Measurements from ENCODE around the gene LIPI.
"Not testable (repeated sequence)": the region's sequence is repeated elsewhere in the genome, so short reads cannot be mapped to it uniquely, and the experiment has no call there.

Gene LIPI

GRCh38 chr21:14115646-14116045 is 95.1 kb downstream of the LIPI start:
- no peak for DNase-seq

DNA sequence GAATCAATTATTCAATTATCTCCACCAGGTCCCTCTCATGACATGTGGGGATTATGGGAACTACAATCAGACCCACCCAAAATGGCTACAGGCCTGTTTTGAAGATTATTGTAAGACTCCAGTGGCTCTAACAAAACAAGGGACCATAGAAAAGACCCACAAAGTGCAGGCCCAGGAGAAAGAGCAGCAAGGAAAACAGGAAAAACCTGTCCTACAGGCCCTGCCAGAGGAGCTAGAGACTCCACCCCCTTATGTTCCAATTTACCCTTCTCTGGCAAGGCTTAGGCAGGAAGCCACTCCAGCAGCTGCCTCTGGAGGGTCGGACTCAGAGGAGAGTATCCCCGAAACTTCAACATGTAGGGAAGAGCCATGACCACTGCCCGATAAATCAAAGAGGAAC is 96.5 kb downstream of the LIPI start:
- no peak for DNase-seq

GRCh38 chr21:14104564-14104963 is 106.2 kb downstream of the LIPI start:
- not testable (repeated sequence) for DNase-seq

DNA sequence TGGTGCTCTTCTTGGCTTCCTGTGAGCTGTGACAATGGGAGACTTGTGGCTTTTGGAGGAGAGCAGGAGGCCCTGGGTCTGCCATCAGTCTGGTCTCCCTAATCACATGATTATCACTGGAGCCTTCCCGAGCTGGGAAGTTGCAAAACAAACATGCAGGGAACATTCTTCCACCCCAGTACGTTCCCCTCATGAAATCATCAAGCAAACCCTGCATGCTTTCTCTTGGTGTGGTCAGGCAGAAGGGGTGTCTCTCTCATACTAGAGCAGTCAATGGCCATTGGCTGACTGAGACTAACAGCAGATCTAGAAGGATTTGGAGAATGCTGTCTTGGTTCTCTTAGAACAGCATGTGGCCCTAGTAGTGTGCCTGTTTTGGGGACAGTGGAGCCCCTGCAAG is 111.2 kb downstream of the LIPI start:
- DNase-seq, result no peak

GRCh38 chr21:14097881-14098499 is 112.8 kb downstream of the LIPI start:
- DNase-seq, result no peak

DNA sequence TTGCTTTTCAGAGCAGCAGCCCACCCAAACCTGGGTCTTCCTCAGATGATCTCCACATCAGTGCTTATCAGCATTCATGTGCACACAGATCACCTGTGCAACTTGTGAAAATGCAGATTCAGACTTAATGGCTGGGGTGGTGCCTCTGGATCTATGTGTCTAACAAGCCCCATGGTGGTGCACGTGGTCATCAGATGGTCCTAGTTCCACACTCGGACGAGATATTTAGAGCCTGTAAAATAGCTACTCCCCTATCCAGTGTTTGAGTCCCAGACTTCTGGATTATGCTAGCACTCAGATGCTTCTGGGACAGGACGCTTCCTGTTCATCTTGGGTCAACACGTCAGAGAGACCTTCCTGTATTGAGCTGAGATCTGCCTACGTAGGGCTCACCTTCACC is 114.2 kb downstream of the LIPI start:
- no peak for DNase-seq

GRCh38 chr21:14096172-14096571 is 114.6 kb downstream of the LIPI start:
- no peak for DNase-seq

DNA sequence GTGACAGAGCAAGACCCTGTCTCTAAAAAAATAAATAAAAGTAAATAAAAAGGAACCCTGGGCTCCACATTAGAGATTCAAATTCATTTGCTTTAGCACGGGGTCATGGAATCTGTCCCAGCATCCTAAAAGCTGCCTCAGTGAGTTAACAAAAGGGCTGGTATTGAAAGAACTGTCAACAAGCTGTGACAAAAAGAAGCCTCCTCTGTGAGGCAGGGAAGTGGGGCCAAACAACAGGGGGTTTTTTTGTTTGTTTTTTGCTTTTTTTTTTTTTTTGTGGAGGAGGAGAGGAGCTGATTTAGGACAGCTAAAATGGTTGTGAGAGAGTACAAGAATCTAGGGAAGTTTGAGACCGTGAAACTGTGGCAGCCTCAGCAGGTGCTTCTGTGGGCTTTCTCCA is 115.7 kb downstream of the LIPI start:
- no peak for DNase-seq

GRCh38 chr21:14092834-14093560 is 117.8 kb downstream of the LIPI start:
- no peak for DNase-seq

DNA sequence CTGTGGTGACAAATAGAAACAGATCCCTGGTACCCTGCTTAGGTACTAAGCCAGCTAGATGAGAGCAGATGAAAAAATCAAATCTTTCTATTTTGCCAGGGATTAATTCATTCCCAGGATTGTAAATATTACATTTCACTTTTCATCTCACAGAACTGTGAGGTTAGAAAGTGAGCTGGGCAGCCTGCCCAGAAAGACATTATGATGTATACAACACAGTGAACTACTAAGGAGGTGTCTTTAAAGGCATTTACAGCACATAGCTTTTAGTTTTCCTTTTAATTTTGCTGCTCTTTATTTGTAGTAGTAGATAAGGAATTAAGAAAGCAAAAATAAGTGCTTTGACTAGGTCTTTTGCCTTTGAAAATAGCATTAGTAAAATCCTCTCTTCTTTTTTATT is 120.6 kb downstream of the LIPI start:
- DNase-seq, result not testable (repeated sequence)

DNA sequence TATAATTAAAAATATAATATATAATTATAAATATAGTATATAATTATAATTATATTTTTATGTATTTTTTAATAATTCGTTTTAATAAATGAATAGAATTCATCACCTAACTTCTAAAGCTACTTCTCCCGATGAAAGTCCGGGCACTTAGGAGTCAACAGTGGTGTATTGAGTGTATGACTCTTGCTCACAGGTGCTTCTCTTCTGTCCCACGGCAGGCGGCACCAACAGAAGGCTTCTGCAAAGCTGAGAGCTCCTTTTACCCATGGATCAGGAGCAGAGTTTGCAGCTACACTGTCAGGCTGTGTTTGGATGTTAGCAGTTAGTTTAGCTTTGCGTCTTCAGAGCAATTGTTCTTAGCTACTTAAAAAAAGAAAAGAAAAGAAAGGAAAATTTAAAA is 122.4 kb downstream of the LIPI start:
- no peak for DNase-seq

- DNase-seq, result no peak
Measured at GRCh38 chr21:14086553-14086952, 124.2 kb downstream of the LIPI start.

DNA sequence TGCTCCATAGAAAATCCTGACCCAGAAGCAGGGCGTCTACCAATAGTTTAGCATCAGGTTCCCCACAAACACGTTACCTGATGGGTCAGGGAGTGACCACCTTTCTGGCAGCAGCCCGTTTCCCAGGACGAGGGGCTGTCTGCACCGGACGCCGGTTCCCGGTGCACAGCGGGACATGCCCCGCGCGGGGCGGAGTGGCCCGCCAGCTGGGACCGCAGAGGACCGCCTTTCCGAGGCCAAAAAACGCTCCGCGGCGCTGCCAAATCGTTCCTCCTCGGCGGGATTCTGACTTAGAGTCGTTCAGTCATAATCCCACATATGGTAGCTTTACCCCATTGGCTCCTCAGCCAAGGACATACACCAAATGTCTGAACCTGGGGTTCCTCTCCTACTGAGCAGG is 126.1 kb downstream of the LIPI start:
- no peak for DNase-seq

GRCh38 chr21:14084068-14084501 is 126.7 kb downstream of the LIPI start:
- DNase-seq, result no peak

GRCh38 chr21:14080764-14081096 is 130.0 kb downstream of the LIPI start:
- DNase-seq, result no peak

- DNase-seq, result no peak
Measured at GRCh38 chr21:14080040-14080763, 130.6 kb downstream of the LIPI start.

DNA sequence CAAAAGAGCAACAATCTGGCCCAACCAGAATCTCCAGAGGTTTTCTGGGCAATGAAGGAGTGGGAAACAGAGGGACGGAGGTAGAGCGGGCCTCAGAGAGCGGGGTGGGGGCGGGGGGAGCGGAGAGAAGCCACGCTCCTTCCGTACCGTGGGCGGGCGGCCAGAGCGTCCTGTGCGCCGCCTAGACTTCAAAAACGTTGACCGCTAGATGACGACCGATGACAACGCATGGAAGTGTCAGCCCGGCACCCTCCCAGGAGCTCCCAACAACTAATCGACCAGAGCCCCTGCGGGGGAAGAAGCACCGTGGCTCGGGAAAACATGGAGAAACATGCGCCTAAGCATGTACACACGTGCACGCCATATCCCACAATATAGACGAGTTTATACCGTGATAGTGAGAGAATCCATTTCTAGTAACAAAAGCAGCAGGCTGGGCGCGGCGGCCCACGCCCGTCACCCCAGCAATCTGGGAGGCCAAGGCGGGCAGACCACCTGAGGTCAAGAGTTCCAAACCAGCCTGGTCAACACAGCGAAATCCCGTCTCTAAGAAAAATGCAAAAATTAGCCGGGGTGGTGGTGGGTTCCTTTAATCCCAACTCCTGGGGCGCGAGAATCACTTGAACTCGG is 131.9 kb downstream of the LIPI start:
- DNase-seq, result no peak

GRCh38 chr21:14076143-14076806 is 134.5 kb downstream of the LIPI start:
- no peak for DNase-seq

GRCh38 chr21:14075346-14076142 is 135.2 kb downstream of the LIPI start:
- no peak for DNase-seq

GRCh38 chr21:14074177-14074576 is 136.6 kb downstream of the LIPI start:
- DNase-seq, result no peak

GRCh38 chr21:14073615-14074014 is 137.1 kb downstream of the LIPI start:
- no peak for DNase-seq
